IMR-90 (cell line): ENCODE measurements around the gene PEAK1. TPM values are rescaled to one million over a fixed set of nuclear protein-coding genes. Genes with fewer than 3 reads are reported as not detected.

Experiments used
- ATAC-seq: fragments of 200-7000 bp; cut with Tn5 transposase; 2 replicates; pipeline ENCODE4 v1.9.1; 2020; ENCODE audit warnings: low read depth, mild to moderate bottlenecking, moderate library complexity
- BruUV-seq: library from RNA; stranded (reverse); fragments of 400-500 nt; replicated peaks from 2 replicates; lab custom pipeline; 2021; lab: Mats Ljungman, UMichigan
- CTCF ChIA-PET: fragments of 300-600 bp; formaldehyde crosslinking; extraction: SDS; loops from one replicate; lab custom pipeline; 2021; ENCODE audit warnings: antibody characterized with exemption; lab: Yijun Ruan, JAX
- POLR2A ChIA-PET: fragments of 300-600 bp; sonication (Branson Sonifier 250); formaldehyde crosslinking; loops from one replicate; lab custom pipeline; 2022; ENCODE audit warnings: antibody characterized with exemption; ENCODE audit not compliant: unreplicated experiment; lab: Charles Lee
- DNase-seq: peaks from one replicate; pipeline ENCODE4 v3.0.0; 2013
- H2AFZ ChIP-seq: replicated peaks from 2 replicates; pipeline ENCODE3; 2013; ENCODE audit warnings: low read length, mild to moderate bottlenecking; ENCODE audit not compliant: poor library complexity
- H2AK5ac ChIP-seq: 2 replicates; pipeline ENCODE4 v1.6.1; 2013; ENCODE audit warnings: low read depth, low read length, inconsistent platforms
- H2AK9ac ChIP-seq: replicated peaks from 2 replicates; pipeline ENCODE3; 2013; ENCODE audit warnings: mild to moderate bottlenecking, low read depth, low read length, moderate library complexity; ENCODE audit not compliant: poor library complexity
- H2BK120ac ChIP-seq: 2 replicates; pipeline ENCODE4 v1.6.1; 2013; ENCODE audit warnings: low read depth, low read length, inconsistent platforms
- H2BK15ac ChIP-seq: 3 replicates; pipeline ENCODE4 v1.6.1; 2013; ENCODE audit warnings: low read depth, low read length, inconsistent platforms
- H2BK20ac ChIP-seq: 2 replicates; pipeline ENCODE4 v1.6.1; 2013; ENCODE audit warnings: low read depth, mild to moderate bottlenecking, inconsistent platforms, low read length, moderate library complexity
- H2BK5ac ChIP-seq: 2 replicates; pipeline ENCODE4 v1.6.1; 2013; ENCODE audit warnings: mild to moderate bottlenecking, low read depth, low read length, inconsistent platforms; ENCODE audit not compliant: poor library complexity, severe bottlenecking
- H3K14ac ChIP-seq: replicated peaks from 2 replicates; pipeline ENCODE4 v1.6.1; 2013; ENCODE audit warnings: low read depth, low read length, inconsistent platforms
- H3K18ac ChIP-seq: 2 replicates; pipeline ENCODE4 v1.6.1; 2013; ENCODE audit warnings: low read depth, low read length, control low read depth
- H3K23ac ChIP-seq: 2 replicates; pipeline ENCODE4 v1.6.1; 2013; ENCODE audit warnings: low read depth, low read length, inconsistent platforms
- H3K27ac ChIP-seq: 2 replicates; pipeline ENCODE4 v1.5.1; 2013; ENCODE audit warnings: mild to moderate bottlenecking, control low read depth, low read length; ENCODE audit not compliant: insufficient read depth
- H3K27me3 ChIP-seq: 2 replicates; pipeline ENCODE4 v1.6.1; 2013; ENCODE audit warnings: low read length; ENCODE audit not compliant: control insufficient read depth, insufficient read depth
- H3K36me3 ChIP-seq: 2 replicates; pipeline ENCODE4 v1.6.1; 2013; ENCODE audit warnings: low read length, mixed read lengths; ENCODE audit not compliant: control insufficient read depth, insufficient read depth
- H3K4ac ChIP-seq: 2 replicates; pipeline ENCODE4 v1.6.1; 2013; ENCODE audit warnings: low read depth, low read length, inconsistent platforms
- H3K4me1 ChIP-seq: 2 replicates; pipeline ENCODE4 v1.6.1; 2013; ENCODE audit warnings: low read length, mixed read lengths; ENCODE audit not compliant: control insufficient read depth, insufficient read depth
- H3K4me2 ChIP-seq: 2 replicates; pipeline ENCODE4 v1.6.1; 2013; ENCODE audit warnings: low read depth, mild to moderate bottlenecking, control low read depth, low read length, moderate library complexity
- H3K4me3 ChIP-seq: 2 replicates; pipeline ENCODE4 v1.5.1; 2013; ENCODE audit warnings: low read depth, mild to moderate bottlenecking, control low read depth, low read length, moderate library complexity; ENCODE audit not compliant: insufficient read depth
- H3K56ac ChIP-seq: 2 replicates; pipeline ENCODE4 v1.6.1; 2013; ENCODE audit warnings: low read length, inconsistent platforms; ENCODE audit not compliant: insufficient read depth; ENCODE audit errors: extremely low read depth
- H3K79me1 ChIP-seq, 2 experiments: 2 replicates each; pipeline ENCODE4 v1.6.1; 2013; ENCODE audit warnings: low read length in 2 of 2, inconsistent platforms in 1 of 2, low read depth in 1 of 2
- H3K9ac ChIP-seq: 2 replicates; pipeline ENCODE4 v1.6.1; 2013; ENCODE audit warnings: low read depth, low read length, control low read depth
- H3K9me1 ChIP-seq: 2 replicates; pipeline ENCODE4 v1.6.1; 2013; ENCODE audit warnings: low read length, inconsistent platforms; ENCODE audit not compliant: insufficient read depth
- H3K9me3 ChIP-seq: 2 replicates; pipeline ENCODE4 v1.6.1; 2013; ENCODE audit warnings: low read length; ENCODE audit not compliant: control insufficient read depth, insufficient read depth
- H4K20me1 ChIP-seq: 2 replicates; pipeline ENCODE4 v1.6.1; 2013; ENCODE audit warnings: low read length, inconsistent platforms; ENCODE audit not compliant: insufficient read depth
- H4K5ac ChIP-seq: 2 replicates; pipeline ENCODE4 v1.6.1; 2013; ENCODE audit warnings: mild to moderate bottlenecking, low read depth, low read length, control low read depth
- H4K8ac ChIP-seq, 2 experiments: 2 replicates each; pipeline ENCODE4 v1.6.1; 2013; ENCODE audit warnings: low read depth in 2 of 2, low read length in 2 of 2, control low read depth in 1 of 2, inconsistent platforms in 1 of 2
- H4K91ac ChIP-seq: 2 replicates; pipeline ENCODE4 v1.6.1; 2013; ENCODE audit warnings: low read depth, low read length, inconsistent platforms; ENCODE audit not compliant: insufficient read depth
- CHD1 ChIP-seq: IDR thresholded peaks from 2 replicates; pipeline ENCODE4 v1.6.1; 2012; ENCODE audit warnings: low read depth, low read length, improper control_type of control experiment
- ELK1 ChIP-seq: fragments of 150-350 bp; IDR thresholded peaks from 2 replicates; pipeline ENCODE4 v1.6.1; 2016; ENCODE audit warnings: low read depth, mild to moderate bottlenecking, low read length, moderate library complexity, borderline replicate concordance
- MAZ ChIP-seq: IDR thresholded peaks from 2 replicates; pipeline ENCODE4 v1.6.1; 2012; ENCODE audit warnings: low read depth, mild to moderate bottlenecking, low read length, improper control_type of control experiment, moderate library complexity, borderline replicate concordance
- RCOR1 ChIP-seq: IDR thresholded peaks from 2 replicates; pipeline ENCODE4 v1.6.1; 2012; ENCODE audit warnings: mild to moderate bottlenecking, low read length, improper control_type of control experiment; ENCODE audit not compliant: insufficient replicate concordance
- RFX5 ChIP-seq: IDR thresholded peaks from 2 replicates; pipeline ENCODE4 v1.8.0; 2012; ENCODE audit warnings: low read depth, mild to moderate bottlenecking, low read length, moderate library complexity
- SMC3 ChIP-seq: fragments of 150-350 bp; IDR thresholded peaks from 2 replicates; pipeline ENCODE4 v1.6.1; 2016; ENCODE audit warnings: low read depth, mild to moderate bottlenecking, antibody characterized with exemption, low read length, moderate library complexity
- WGBS, 2 experiments: methylation state at CpG; one replicate each; pipeline versions ENCODE4 v1.1.5 to v1.1.7; 2013; ENCODE audit warnings: missing lambda C conversion rate in 2 of 2; ENCODE audit not compliant: insufficient read length in 1 of 2; ENCODE audit errors: extremely low coverage in 2 of 2; 5-methylcytosine and 5-hydroxymethylcytosine counted together
- dilution Hi-C: fragments of 300-500 bp; cut with HindIII; formaldehyde crosslinking; loops from one replicate; pipeline ENCODE4 v1.14.3; 2018; ENCODE audit warnings: low sequenced_read_pairs; ENCODE audit not compliant: unreplicated experiment
- in situ Hi-C: fragments of 300-500 bp; cut with MboI; formaldehyde crosslinking; loops from 3 replicates; pipeline ENCODE4 v1.14.3; 2019; ENCODE audit warnings: low sequenced_read_pairs, inconsistent platforms, mixed read lengths
- intact Hi-C: fragments of 100-400 bp; cut with micrococcal nuclease; formaldehyde crosslinking; loops from 2 replicates; pipeline ENCODE4 v1.10.0; 2022
- polyA plus RNA-seq, 3 experiments: library from polyadenylated mRNA; depleted of rRNA; stranded (reverse); fragments of >200 nt; gene quantifications; 2 replicates each; pipeline ENCODE4 v1.2.3, GENCODE V29; 2012; ENCODE audit warnings: low replicate concordance in 1 of 3
- total RNA-seq: library from RNA; depleted of rRNA; stranded (reverse); fragments of >200 nt; gene quantifications from 2 replicates; pipeline ENCODE4 v1.2.3, GENCODE V29; 2012

The PEAK1 gene
- total and polyA plus RNA-seq, 2 of the 4 experiments (the other 2 are of a cell fraction): 21.5 to 43.9 TPM

- no peak overlapping the region for H3K23ac ChIP-seq
- no peak overlapping the region for H3K56ac ChIP-seq
- WGBS, 2 experiments: no CpG with 5 or more reads among the region's 3 CpGs
- no peak overlapping the region for H2AK5ac ChIP-seq
- no peak for TF ChIP-seq CHD1
- TF ChIP-seq SMC3: no peak
- no peak for TF ChIP-seq RFX5
- no peak for TF ChIP-seq RCOR1
- no peak for TF ChIP-seq ELK1
- TF ChIP-seq MAZ: no peak
- no peak overlapping the region for H3K27ac ChIP-seq
- H3K79me1 ChIP-seq: peaks cover 13 to 67% of the 10 kb centered on the region in 2 experiments
- H2BK5ac ChIP-seq: no peak overlapping the region
- H3K4ac ChIP-seq: no peak overlapping the region
- H2BK20ac ChIP-seq: no peak overlapping the region
- no peak overlapping the region for H4K91ac ChIP-seq
- POLR2A ChIA-PET: no interaction called here
- no peak overlapping the region for H3K4me2 ChIP-seq
- no peaks in the 10 kb centered on the region for H3K9me3 ChIP-seq
- H4K20me1 ChIP-seq: no peaks in the 10 kb centered on the region
- H3K36me3 ChIP-seq: peaks cover 11% of the 10 kb centered on the region
- CTCF ChIA-PET: interaction anchor here (0.9 to 1.9 kb wide), 3 partner anchors 38 to 360 kb away, joined by 3 to 6 read pairs (median 4); no protein-coding TSS in a partner anchor
- H3K4me1 ChIP-seq: peaks cover 8% of the 10 kb centered on the region
- in situ Hi-C loops (no loop called here), intact Hi-C loops (no loop called here), dilution Hi-C loops (no loop called here)
- no peak overlapping the region for H3K4me3 ChIP-seq
- H3K9me1 ChIP-seq: peaks cover 18% of the 10 kb centered on the region
- no peak overlapping the region for H3K18ac ChIP-seq
- no peak for ATAC-seq
- H2AK9ac ChIP-seq: no peak overlapping the region
- no peak for DNase-seq
- no TSS peak for BruUV-seq
- no peak overlapping the region for H2BK15ac ChIP-seq
- H2BK120ac ChIP-seq: no peak overlapping the region
- H3K27me3 ChIP-seq: no peaks in the 10 kb centered on the region
- 0 out of 2 replicates have a peak overlapping the region, but pooled peaks have one; percentile 11 for H3K14ac ChIP-seq
- no peak overlapping the region for H2AFZ ChIP-seq
- no peak overlapping the region for H4K8ac ChIP-seq
- H4K5ac ChIP-seq: no peak overlapping the region
- H3K9ac ChIP-seq: no peak overlapping the region
These were observed 236.8 kb downstream of the PEAK1 start for GRCh38 chr15:77183066-77183465.
